GM18858 (cell line): Measurements from ENCODE around the gene DYRK1B.
"Not testable (repeated sequence)": the region's sequence is repeated elsewhere in the genome, so short reads cannot be mapped to it uniquely, and the experiment has no call there.

Source experiments
- ATAC-seq: cut with Tn5 transposase; IDR thresholded peaks from one replicate; pipeline ENCODE4 v1.9.1; 2021; ENCODE audit not compliant: unreplicated experiment

Gene DYRK1B

DNA sequence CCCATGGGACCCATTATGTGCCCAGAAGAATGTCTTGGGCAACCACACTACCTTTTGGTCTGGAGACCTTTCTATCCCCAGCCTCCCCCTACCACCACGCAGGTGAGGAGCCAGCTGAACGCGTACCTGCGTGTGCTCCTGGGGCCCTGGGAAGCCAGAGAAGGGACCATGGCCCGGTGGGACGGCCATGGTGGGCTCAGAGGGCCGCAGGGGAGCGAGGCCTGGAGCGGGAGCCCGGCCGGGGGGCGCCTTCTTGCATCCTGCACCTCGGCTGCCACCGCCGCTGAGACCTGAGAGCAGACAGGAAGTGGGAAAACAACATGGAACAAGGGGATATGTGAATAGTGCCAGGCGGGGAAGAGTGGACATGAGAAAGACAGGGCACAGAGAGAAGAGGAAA, 2.3 kb downstream of the DYRK1B start:
- no peak for ATAC-seq

DNA sequence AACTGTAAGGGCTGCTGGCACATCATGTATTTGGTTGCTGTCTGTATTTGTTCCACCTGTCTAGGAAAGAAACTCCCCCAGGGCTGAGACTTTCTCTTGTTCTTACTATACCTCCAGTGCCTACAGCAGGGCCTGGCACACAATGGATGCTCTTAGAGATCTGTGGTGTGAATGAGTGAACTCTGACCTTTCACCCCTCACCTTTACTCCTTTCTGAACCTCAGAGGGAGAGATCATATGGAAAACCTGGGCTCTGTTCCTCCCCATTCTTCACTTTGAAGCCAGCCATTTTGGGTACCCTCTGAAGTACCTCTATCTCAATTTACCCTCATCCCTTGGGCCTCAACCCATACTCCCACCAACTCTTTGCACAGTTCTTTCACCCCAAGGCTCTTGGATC, 3.1 kb downstream of the DYRK1B start:
- no peak for ATAC-seq

DNA sequence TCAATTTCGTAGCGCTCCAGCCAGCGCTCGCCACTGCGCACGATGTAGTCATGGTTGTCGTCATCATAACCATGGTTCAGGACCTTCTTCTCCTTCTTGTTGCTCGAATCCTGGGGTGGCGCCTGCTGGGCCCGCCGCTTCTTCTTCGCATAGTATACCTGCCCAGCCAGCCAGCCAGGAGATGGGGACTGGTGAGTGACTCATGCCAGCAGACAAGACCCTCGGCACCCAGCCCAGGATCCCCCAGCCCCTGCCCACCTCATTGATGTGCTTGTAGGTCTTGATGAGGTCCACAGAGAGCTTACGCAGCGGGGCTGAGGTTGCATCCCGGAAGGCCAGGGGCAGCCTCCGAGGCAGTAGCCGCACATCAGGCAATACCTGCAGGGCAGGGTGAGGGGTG, 3.6 kb downstream of the DYRK1B start:
- no peak for ATAC-seq

GRCh38 chr19:39829702-39830275, 4.2 kb downstream of the DYRK1B start:
- ATAC-seq = no peak

DNA sequence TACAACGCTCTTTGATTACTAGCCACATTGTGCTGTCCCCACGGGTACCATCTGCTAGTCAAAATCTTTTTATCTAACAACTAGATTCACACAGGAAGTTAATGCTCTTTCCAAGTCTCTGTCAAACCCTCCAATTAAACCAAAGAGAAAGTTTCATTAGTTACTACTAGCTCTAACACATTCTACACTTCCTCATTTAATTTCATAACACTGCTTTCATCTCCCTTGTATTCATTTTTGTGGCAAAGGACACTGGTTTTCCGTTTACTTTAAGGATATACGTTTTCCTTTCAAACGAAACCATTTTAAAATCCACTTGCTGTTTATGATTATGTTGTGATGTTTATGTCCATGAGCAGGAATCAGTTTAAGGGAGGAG, 5.3 kb downstream of the DYRK1B start:
- ATAC-seq = no peak

DNA sequence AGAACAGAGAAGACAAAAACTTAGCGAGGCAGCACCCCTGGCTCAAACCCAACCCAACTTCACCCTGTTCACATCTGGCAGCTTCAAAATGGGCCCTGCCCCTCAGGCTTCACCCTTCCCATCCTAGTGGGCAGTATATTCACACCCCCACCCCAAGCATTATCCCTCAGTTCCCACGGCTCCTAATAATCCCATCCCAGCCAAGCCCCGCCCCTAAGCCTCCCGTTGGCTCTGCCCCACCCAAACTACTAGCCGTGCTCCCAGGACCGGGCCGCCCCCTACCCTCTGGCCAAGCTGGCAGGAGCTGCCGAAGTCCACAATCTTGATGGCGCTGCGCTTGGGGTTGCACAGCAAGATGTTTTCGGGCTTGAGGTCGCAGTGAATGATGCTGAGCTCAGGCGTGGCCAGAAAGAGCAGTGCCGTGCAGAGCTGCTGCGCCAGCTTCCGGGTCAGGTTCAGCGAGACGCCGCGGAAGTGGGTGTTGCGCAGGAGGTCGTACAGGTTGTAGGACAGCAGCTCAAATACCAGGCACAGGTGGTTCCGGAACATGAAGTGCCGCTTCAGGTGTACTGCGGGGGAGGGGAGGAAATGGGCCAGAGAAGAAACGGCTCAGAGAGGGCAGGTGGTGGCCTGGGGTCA, 5.8 kb downstream of the DYRK1B start:
- ATAC-seq = no peak

DNA sequence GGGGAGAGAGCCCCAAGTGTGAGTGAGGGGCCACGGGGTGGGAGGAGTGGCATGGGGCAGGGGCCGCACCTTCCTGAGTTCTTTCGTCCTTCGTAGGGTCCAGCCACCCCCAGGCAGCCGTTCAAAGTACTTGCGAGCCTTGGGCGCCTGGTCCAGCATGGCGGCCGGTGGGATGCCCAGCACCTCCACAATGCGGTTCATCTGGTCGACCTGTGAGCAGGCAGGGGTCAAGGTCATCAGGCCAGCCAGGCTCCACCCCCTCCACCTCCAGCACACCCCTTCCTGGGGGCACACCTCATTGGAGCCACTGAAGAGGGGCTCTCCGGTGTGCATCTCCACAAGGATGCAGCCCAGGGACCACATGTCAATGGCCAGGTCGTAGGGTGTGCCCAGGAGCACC, 6.7 kb downstream of the DYRK1B start:
- ATAC-seq = no peak

GRCh38 chr19:39826311-39826945, 7.5 kb downstream of the DYRK1B start:
- no peak for ATAC-seq

DNA sequence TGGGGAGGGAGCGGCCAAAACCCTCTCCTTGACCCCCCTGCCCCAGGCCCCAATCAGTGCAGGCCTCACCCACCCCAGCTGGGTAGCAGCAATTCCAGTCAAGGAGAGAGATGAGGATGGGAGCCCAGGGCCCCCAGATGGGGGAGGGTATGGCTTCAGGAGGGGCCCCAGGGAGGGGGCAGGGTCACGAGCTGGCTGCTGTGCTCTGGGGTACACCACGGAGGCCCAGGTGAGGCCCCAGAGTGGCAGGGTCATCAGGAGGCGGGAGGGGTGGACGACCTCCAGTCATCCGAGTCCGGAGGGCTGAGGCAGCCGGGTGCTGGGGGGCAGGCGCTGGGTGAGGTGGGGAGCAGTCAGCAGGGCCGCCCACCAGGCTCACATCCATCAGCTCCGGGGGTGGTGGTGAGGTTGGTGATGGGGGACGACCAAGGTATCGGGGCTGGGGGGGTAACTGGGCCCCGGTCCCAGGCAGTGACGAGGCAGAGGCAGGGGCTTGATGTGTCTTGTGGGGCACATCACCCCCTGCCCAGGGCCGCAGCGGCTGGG, 8.4 kb downstream of the DYRK1B start:
- ATAC-seq = no peak

DNA sequence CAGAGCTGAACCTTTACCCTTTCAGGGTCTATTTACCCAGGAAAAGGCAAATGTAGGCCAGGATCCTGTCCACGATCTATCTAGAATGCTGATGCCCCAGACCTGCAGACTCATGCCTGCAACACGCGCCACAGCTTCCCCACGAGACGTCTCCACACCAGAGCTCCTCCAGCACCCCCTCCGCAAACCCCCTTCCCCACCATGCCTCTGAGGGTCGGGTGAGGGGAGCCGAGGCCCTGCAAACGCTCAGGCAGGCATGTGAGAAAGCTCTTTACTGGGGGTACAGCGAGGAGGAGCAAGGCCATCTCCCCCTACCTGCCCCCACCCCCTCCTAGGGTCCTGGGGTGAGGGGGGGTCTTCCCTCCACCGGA, 8.9 kb downstream of the DYRK1B start:
- ATAC-seq = no peak

DNA sequence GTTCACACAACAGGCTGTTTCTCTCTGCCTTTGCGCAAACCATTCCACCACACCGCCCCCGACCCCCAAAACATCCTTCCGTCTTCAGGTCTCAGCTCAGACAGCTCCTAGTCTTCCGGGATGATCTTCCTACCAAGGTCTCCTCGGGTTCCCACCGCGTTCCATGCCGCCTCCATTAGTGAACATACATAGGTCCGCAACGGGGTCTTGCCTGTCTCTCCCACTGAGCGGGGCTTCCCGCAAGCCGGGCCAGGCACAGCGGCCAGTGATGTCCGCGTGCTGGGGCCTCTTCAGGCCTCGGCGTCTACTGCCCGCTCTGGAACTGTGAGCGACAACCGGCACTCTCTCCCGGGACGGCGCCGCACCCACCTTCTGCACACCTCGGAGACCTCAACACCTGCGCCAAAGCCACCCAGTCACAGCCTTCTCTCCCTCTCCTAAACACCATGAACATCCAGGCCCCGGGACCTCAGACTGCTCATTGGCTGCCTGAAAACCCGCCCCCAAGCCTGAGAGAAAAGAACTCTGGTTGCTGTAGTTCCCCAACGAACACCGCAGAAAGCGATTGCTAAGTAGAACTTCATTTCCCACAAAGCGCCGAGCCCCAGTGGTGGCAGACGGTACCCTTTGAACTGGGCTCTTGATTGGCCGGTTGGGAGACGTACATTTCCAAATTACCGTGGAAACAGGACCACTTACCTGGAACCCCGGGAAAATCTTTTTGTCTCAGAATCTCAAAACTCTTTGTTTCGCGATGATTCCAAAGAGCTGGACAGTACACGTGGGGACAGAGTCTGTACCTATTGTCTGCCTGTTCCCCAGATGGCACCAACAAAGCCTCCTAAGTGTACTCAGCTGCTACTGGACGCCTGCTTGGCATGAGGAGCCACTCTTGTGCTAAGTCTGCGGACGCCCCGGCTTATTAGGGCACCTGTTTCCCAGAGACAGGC, 9.5 kb downstream of the DYRK1B start:
- ATAC-seq = peak; percentile 65

GRCh38 chr19:39823686-39824085, 10.3 kb downstream of the DYRK1B start:
- ATAC-seq = no peak

- ATAC-seq = no peak
Measured at GRCh38 chr19:39820696-39821095, 13.3 kb downstream of the DYRK1B start.

DNA sequence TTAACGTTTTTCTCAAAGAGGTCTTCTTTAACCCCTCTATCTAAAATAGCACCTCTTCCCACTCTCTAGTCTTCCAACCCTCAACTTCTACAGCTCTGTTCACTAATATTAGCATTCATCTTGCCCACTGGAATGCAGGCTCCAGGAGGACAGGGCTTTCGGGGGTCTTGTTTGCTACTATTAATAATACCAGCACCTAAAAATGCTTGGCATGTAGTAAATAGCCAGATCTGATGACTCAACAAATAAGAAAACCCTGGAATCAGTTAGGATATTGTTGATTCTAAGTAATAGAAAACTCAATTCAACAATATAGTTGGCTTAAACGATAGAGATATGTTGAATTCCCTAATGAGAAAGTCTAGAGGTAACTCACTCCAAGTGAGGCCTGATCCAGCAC, 14.2 kb downstream of the DYRK1B start:
- no peak for ATAC-seq

DNA sequence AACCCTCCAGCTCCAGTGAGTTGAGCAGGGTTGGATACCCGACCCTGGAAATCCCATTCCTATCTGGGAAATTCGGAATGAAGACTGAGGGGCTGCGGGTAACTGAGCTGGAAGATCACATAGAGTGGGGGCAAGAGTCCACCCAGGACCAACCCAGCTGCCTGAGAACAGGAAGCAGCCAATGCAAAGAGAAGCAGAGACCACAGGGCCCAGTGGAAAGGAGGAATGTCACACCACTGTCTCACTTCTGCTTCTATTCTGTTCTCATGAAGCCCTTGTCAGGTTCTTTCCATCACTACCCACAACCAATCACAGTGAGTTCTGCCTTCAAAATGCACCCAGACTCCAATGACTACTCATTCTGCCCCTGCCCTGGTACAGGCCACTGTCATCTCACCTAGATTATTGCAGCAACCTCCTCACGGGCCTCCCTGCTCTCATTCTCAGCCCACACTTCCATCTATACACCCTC, 15.3 kb downstream of the DYRK1B start:
- ATAC-seq = peak; percentile 74

DNA sequence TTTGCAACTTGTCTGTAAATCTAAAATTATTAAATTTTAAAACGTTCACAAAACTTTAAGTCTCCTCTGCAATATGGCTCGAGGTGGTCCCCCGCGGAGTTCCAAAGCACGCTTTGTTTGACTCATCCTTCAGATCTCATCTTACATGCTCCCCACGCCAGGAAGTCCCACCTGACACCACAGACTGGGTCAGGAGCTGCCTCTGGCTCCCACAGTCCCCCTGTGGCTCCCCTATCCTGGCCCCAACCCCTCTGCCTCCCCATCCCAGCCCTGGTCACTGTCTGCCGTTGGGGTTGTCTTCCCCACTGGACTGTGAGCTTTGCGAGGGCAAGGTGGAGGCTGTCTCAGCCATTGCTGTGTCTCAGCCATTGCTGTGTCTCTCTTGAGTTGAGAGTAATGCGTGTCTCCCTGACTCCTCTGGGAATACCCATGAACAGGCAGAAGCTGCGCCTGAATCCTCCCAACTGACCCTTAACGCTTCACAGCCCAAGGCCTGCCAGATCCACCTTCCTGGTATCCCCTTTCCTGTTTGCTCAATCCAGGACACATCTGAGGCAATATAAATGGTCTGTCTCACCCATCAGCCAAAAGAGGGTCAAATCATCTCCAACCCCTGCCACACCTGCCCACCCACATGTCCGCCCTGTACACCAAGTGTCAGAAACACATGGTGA, 15.9 kb downstream of the DYRK1B start:
- ATAC-seq = no peak

DNA sequence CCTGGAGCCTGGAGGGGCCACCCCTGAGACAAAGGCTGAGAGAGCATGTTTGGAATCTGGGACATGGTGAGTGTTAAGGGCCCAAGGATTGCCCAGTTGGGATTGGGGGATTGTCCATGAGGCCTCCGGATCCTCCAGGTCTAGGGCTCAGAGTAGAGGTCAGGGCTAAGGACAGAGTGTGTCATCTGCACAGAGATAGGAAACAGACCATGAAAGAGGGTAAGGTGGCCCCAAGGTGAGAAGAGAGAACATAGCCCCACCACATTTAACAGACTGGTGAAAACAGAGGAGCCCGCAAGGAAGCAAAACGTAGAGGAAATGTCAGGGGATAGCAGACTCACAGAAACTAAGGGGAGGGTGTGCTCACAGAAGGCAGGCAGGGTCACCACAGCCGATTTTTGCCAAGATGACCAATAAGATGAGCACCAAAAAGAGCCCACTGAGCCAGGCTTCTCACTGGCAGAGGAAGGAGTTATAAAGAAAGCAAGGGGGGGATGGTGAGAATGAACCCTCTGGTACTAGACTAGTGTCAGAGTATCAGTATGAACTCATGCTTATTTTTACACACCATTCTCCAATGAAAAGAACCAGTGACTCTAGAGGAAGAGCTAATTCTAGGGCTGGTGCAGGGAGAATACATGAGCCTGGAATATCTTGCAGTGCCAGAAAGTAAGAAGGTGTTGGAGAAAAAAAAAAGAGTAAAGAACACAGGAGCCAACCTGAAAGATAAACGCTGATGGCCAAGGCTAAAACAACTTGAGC, 17.5 kb downstream of the DYRK1B start:
- ATAC-seq = no peak

DNA sequence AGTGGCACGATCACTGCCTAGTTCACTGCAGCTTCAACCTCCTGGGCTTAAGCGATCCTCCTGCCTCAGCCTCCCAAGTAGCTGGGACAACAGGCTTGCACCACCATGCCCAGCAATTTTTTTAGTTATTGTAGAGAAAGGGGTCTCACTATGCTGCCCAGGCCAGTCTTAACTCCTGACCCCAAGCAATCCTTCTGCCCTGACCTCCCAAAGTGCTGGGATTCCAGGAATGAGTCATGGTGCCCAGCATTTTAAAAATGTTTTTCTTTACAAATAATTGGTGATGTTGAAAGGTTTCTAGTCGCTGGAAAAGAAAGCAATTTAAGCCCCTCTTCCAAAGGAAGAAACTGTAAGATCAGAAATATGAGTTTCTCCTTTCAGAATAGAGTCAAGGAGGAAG, 19.4 kb downstream of the DYRK1B start:
- ATAC-seq = no peak

DNA sequence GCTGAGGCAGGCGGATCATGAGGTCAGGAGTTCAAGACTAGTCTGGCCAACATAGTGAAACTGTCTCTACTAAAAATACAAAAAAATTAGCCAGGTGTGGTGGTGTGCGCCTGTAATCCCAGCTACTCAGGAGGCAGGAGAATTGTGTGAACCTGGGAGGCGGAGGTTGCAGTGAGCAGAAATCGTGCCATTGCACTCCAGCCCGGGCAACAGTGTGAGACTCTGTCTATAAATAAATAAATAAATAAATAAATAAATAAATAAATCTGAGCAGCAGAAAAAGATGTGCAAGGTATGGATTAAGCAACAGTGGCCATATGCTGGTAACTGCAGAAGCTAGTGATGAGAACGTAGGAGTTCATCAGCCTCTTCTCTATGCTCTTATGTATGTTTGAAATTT, 19.9 kb downstream of the DYRK1B start:
- ATAC-seq = not testable (repeated sequence)
